ENCODE data around the gene CALCOCO2. TPM values are rescaled to one million over a fixed set of nuclear protein-coding genes. Genes with fewer than 3 reads are reported as not detected.
A peak's percentile ranks its signal among the peaks of the same experiment; 100 is the strongest.
"Not testable (repeated sequence)": the region's sequence is repeated elsewhere in the genome, so short reads cannot be mapped to it uniquely, and the experiment has no call there.

The CALCOCO2 gene
- total RNA-seq, 4 donors from 2014 or later: 124 to 334 (median 163) TPM

DNA sequence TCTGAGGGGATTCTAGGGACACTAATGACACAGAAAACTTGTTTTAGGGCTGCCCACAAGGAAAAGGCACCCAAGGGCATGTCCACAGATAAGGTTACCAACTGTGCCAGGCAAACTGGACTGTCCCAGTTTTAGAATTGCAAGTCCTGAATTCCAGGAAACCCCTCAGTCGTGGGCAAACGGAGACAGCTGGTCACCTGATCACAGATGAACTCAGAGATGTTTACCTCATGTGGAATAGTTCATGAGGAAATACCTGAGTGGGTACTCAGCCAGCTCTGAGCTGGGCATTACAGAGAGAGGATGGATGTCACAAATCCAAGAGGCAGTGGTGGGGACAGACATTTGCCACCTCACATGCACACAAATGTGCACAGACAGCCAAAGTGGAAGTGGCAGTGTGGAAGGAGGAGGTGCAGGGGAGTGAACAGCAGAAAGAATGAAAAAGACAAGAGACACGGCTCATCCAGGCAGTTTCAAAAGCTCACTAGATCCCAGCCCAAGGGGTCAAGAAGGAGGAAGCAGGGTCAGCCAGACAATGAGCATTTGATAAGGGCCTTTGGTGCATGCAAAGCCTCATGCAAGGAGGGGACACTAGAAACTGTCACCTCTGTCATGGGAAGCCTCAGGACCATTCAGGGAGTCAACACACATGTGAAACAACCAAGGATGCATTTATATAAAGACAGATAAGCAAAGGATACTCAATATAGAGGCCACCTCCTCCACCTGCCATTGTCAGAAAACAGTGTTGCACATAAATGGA lies 38.6 kb upstream of the CALCOCO2 start:
- H3K4me3 ChIP-seq: no peak overlapping the region
- H3K4me1 ChIP-seq: peaks cover 0 to 54% (median 5%) of the 10 kb centered on the region in 4 donors
- no peaks in the 10 kb centered on the region for H3K27me3 ChIP-seq
- no peak overlapping the region for H3K27ac ChIP-seq
- H3K36me3 ChIP-seq: no peaks in the 10 kb centered on the region
- TF ChIP-seq, protein P1, sequence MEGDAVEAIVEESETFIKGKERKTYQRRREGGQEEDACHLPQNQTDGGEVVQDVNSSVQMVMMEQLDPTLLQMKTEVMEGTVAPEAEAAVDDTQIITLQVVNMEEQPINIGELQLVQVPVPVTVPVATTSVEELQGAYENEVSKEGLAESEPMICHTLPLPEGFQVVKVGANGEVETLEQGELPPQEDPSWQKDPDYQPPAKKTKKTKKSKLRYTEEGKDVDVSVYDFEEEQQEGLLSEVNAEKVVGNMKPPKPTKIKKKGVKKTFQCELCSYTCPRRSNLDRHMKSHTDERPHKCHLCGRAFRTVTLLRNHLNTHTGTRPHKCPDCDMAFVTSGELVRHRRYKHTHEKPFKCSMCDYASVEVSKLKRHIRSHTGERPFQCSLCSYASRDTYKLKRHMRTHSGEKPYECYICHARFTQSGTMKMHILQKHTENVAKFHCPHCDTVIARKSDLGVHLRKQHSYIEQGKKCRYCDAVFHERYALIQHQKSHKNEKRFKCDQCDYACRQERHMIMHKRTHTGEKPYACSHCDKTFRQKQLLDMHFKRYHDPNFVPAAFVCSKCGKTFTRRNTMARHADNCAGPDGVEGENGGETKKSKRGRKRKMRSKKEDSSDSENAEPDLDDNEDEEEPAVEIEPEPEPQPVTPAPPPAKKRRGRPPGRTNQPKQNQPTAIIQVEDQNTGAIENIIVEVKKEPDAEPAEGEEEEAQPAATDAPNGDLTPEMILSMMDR (IDR thresholded peaks at IDR 0.05): no peak
- no peak for TF ChIP-seq POLR2A (IDR thresholded peaks at IDR 0.05)
- no peaks in the 10 kb centered on the region for H3K9me3 ChIP-seq
- no peak for DNase-seq

GRCh38 chr17:48795444-48796162 lies 35.2 kb upstream of the CALCOCO2 start:
- TF ChIP-seq, protein P1 (IDR thresholded peaks at IDR 0.05): no peak
- no peak for TF ChIP-seq POLR2A (IDR thresholded peaks at IDR 0.05)
- H3K9me3 ChIP-seq: no peaks in the 10 kb centered on the region
- no peaks in the 10 kb centered on the region for H3K27me3 ChIP-seq
- peak overlapping the region in 3 of 4 donors; percentile 48 to 70 (median 69) for H3K27ac ChIP-seq
- no peaks in the 10 kb centered on the region for H3K36me3 ChIP-seq
- DNase-seq: peak in 1 of 3 donors; percentile 79
- no peak overlapping the region for H3K4me3 ChIP-seq
- peaks cover 0 to 73% (median 10%) of the 10 kb centered on the region in 4 donors for H3K4me1 ChIP-seq

DNA sequence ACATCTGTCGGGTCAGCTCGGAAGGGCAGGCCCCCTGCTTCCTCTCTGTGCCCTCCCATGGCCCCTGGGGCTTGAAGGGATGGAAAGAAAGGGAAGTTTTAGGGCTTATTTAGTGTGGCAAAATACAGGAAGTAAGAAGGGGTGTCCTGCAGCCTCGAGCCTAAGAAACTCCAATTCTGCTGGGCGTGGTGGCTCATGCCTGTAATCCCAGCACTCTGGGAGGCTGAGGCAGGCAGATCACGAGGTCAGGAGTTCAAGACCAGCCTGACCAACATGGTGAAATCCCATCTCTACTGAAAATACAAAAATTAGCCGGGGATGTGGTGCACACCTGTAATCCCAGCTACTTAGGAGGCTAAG lies 34.7 kb upstream of the CALCOCO2 start:
- H3K27ac ChIP-seq: peak overlapping the region in 2 of 4 donors; percentile 54 to 69
- H3K4me3 ChIP-seq, DNase-seq, H3K36me3 ChIP-seq, H3K27me3 ChIP-seq, H3K9me3 ChIP-seq: not testable (repeated sequence)
- H3K4me1 ChIP-seq: peaks cover 0 to 73% (median 10%) of the 10 kb centered on the region in 4 donors

- DNase-seq: peak in 2 of 3 donors; percentile 74 to 77
- H3K9me3 ChIP-seq: no peaks in the 10 kb centered on the region
- H3K4me1 ChIP-seq: peaks cover 0 to 78% (median 8%) of the 10 kb centered on the region in 4 donors
- H3K27ac ChIP-seq: peak overlapping the region in 3 of 4 donors; percentile 56 to 77 (median 76)
- no peaks in the 10 kb centered on the region for H3K27me3 ChIP-seq
- H3K36me3 ChIP-seq: no peaks in the 10 kb centered on the region
- H3K4me3 ChIP-seq: no peak overlapping the region
- TF ChIP-seq, protein P1 (IDR thresholded peaks at IDR 0.05): no peak
- TF ChIP-seq POLR2A (IDR thresholded peaks at IDR 0.05): peak in 1 of 2 donors; percentile 16
Measured at GRCh38 chr17:48799069-48799723, 31.6 kb upstream of the CALCOCO2 start.

- TF ChIP-seq, protein P1 (IDR thresholded peaks at IDR 0.05): no peak
- TF ChIP-seq POLR2A (IDR thresholded peaks at IDR 0.05): no peak
- no peak for DNase-seq
- no peaks in the 10 kb centered on the region for H3K9me3 ChIP-seq
- no peak overlapping the region for H3K4me3 ChIP-seq
- no peaks in the 10 kb centered on the region for H3K27me3 ChIP-seq
- peak overlapping the region in 2 of 4 donors; percentile 76 to 77 for H3K27ac ChIP-seq
- H3K4me1 ChIP-seq: peaks cover 0 to 65% (median 8%) of the 10 kb centered on the region in 4 donors
- H3K36me3 ChIP-seq: no peaks in the 10 kb centered on the region
Measured at GRCh38 chr17:48800626-48801217, 30.1 kb upstream of the CALCOCO2 start.

All from Peyer's patch (tissue), 4 donors.